GM18499 (cell line): ENCODE data around the gene ZNF319.

Experiments
- ATAC-seq: cut with Tn5 transposase; IDR thresholded peaks from one replicate; pipeline ENCODE4 v1.9.1; 2021; ENCODE audit warnings: moderate number of reproducible peaks; ENCODE audit not compliant: insufficient read depth, unreplicated experiment

ZNF319 gene

DNA sequence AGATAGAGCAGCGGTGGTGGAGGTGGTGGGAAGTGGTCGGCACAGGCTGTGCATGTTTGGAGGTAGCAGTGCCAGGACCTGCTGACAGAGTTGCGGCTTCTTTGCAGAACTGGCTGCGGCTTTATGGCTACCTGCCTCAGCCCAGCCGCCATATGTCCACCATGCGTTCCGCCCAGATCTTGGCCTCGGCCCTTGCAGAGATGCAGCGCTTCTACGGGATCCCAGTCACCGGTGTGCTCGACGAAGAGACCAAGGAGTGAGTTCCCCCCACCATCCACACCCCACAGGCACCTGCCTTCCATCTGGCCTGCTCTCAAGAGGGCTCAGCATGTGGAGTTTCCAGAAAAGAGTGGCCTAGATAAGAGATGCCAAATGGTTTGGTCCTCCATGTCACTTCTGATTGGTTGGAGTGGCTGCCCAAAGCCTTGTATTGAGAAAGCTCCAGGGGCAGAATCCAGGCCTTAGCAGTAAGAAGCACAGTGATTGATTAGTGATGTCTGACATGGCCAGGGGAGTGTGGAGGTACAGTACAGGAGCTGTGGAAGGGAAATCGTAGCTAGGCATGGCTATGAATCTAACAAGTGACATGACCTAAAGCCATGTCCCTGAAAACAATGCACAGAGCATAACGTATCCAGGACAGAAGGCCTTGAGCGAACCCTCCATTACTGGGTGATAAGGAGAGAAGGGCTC is 37.0 kb upstream of the ZNF319 start:
- ATAC-seq = no peak

DNA sequence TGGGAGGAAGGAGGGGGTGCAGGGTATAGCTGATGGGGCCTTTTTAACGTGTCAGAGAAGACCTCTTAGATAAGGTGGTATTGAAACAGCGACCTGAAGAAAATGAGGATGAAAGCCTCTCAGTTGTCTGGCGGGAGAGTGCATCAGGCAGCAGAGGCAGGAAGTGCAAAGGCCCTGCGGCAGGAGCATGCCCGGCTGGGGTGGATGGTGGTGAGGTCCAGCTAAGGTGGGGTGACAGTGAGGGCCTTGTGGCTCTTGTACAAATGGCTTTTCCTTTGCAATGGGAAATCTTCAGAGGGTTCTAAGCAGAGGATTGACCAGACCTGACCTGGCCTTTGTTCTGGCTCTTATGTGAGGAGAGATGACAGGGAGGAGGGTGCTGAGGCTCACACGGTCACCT is 36.5 kb upstream of the ZNF319 start:
- no peak for ATAC-seq

DNA sequence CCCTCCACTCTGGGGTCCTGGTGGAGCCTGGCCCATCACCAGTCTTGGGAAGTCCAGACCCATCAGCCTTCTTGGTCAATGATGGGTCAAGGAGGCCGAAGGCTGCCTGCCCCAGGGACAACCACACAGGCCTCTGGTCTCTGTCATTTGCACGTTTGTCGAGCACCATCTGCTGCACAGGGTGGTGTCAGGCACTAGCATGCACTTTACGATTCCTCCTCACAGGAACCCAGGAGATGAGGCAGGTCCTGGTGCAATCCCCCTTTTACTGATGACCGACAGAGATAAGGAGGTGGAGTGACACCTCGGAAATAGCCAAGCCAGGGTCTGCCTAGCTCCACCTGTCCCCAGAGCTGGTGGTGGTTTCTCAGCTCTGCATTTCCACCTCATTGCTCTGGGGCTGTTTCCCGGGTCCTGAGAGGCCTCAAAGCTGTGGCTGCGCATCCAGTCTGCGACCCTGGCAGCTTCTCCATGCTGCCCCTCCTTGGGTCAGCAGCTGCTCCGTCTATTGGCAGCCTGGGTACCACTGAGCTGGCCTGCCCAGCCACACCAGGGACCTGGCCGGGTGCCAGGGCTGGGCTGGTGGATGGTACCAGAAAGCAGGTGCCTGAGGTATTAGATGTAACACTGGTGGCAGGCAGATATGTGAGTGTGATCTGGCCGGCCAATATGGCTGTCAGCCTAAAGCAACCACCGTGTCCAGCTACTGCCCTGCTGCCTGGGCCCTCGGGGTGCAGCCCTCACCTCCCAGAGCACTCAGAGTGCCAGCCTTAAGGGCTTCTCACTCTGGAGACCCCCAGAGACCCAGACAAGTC is 35.1 kb upstream of the ZNF319 start:
- no peak for ATAC-seq

DNA sequence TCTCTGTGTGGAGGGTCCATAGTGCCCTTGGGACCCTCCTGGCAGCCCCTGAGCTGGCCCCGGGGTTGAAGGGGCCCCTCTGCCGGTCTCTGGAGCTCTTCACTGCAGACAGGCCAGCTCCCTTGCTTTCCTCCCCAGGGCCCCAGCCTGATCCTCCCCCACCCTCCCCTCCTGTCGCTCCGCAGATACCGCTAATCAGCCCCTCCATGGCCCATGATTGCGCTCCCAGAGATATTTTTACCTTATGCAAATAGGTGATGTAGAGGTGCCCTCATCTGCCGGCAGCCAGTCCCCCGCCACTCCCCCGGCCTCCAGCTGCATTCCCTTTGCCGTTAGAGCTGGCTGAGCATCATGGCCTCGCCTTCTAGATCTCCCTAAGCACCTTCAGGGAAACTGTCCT is 34.3 kb upstream of the ZNF319 start:
- no peak for ATAC-seq

DNA sequence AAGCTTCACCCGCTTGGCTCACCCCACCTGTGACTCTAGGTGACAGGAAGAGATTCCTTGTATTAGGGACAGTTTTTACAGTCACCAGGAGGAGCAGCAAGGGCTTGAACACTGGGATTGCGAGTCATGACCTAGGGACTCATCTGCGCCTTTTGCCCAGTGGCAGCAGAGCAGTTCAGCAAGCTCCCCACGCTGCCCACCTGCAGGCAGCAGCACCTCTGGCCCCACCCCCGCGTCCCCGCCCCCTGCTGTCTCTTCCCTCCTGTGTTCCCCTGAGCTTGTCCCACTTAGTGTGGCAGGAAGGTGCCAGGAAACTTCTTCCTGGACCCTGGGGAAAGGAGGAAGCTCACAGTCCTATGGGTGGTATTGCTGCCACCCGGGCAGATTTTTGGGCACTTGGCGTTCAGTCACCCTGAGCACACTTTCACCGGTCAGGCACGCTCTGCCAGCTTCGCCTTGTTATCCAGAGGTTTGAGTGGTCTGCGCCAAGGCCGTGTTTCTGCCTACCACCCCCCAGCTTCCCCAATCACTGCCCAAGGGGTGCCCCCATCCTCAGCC is 33.7 kb upstream of the ZNF319 start:
- ATAC-seq = no peak

DNA sequence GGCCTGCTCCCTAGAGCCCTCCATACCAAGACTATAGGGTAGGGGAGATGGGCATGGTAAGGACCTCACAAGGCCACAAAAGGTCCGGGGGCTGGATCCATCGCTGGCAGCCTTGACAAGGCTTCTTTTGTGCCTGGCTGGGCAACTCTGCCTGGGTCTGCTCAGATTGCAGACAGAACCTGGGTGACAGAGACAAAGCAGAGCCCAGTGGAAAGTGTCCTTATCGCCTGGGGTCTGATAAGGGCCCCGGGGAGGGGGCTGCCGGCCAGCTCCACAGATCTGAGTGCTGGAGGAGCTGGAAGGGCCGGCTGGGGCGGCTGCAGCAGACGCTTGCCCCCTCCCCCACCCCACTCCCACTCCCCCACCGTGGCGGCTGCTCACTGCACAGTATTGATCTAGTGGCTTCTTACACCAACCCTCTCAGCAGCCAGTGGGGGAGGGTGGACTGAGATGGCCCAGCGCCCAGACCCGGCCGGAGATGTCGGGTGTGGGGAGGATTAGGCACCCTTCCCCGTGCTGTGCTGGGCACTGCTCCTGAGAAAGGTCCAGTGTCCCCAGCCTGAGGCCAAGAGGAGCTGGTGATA is 32.3 kb upstream of the ZNF319 start:
- ATAC-seq = no peak

DNA sequence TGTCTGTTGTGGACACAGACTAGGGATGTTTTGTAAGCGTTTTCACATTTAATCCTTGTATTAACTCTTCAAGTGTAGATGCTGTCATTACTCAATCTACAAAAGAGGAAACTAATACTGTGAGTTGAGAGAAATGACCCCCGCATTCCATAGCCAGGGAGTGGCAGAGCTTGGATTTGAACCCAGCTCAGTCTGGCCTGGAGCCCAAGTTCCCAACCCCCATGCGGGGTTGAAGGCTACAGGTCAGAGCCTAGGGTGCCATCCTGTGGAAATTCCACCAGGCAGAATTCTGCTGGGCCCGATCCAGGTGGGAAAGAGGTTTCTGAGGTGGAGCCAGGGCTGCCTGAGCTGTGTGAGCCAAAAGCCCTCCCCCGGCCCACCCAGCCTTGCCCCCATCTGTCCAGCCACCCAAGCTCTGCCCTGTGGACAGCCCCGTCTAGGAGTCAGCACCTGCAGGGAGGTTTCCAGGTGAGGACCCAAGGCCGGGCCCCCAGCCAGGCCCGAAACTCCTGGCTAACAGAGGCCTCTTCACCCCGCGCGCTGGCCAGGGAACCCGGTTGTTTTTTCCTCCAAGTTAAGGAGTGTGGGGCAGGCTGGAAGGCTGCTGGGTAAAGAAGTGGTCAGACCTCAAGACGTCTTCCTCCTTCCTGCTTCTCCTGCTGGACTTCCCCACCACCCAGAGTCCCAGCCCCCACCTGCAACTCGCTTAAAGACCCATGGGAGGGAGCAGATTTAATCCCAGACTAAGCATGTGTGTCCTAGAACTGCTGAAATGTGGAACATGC is 30.7 kb upstream of the ZNF319 start:
- ATAC-seq = no peak

DNA sequence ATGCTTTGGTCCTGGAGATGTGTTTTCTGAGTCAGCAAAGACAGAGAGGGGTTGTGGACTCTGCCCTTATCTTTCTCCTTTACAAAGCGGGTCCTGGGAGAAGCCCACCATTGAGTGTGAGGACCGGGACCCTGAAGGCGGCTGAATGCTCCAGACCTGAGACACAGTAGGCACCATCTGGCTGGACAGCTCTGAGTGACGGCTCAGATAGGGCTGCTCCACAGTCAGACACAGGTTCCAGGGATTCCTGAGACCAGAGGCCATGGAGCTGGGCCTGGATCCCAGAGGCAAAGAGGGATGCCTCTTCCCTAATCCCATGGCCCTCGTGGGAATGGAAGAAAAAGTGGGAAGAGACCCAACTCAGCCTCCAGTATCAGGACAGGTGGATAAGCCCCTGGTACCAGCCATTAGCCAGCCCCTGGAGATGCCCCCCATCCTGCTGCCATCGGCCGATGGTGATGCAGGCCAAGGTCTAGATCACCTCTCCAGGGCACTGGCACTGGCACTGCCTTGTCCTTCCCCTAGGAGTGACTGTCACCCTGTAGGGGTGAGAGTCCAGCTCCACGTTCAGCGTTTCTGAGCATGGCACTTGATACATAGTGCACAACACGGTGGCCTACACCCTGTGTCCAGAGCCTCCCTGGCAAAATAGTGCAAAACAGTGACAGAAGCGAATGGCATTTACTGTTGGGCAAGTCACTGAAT is 29.8 kb upstream of the ZNF319 start:
- no peak for ATAC-seq

DNA sequence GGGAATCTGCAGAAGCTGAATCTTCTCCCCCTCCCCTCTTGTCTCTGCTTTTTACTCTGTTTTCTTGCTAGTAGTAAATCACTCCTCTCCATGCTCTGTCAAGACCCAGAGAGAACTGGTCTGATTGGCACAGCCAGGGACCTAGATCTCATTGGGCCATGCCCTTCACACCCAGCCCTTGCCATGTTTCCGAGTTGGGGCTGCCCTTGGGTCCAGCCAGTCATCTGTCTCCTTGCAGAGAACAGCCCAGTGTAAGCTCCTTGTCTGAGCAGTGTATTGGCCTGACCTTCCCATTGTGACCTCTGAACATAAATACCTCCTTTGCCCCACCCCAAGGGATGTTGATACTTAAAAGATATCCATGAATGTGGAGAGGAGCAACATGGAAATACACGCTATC is 28.9 kb upstream of the ZNF319 start:
- no peak for ATAC-seq

DNA sequence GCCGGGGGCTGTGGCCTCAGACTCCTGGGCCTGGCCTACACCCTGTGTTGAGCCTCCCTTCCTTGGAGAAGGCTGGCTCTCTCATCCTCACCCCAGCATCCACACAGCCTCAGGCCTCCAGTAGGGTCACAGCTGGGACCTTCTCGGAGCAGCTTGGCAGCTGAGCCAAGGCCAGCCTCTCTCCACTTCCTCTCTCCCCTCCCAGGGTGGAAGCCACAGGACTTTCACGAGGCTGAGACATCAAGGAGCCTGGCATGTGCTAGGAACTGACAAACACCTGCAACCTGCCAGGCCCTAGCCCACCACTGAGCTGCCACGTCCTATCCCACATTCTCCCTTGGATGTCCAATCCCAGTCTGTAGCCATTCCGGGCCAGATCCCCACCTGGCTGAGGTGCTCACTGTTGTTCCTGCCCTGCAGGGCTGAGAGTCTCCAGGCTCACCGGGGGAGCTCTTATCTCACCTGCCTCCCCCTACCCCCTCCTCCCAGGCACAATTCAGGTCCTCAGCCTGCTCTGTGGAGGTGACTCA is 28.1 kb upstream of the ZNF319 start:
- no peak for ATAC-seq

DNA sequence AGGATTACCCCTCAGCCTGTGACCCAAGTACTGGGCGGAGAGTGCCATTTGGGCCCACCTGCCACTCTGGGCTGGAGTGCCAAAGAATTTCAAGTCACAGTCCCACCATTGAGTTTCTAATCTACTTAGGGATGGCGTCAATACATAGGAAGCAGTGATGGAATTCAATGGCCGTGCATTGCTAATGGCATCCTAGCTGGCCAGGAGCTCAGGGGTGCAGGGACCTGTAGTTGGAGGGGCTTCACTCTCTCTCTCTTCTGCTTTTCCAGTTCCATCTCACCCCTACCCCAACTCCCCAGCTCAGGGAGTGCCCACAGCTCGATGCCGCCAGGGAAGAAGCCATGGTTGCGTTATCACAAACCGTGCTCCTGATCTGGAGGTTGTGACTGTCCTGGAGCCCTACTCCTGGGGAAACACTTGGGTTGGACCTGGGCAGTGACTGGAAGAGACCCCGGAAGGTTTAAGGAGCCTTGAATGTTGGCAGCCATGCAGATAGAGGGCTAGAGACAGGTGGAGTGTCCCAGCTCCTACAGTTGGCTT is 27.5 kb upstream of the ZNF319 start:
- ATAC-seq = no peak

DNA sequence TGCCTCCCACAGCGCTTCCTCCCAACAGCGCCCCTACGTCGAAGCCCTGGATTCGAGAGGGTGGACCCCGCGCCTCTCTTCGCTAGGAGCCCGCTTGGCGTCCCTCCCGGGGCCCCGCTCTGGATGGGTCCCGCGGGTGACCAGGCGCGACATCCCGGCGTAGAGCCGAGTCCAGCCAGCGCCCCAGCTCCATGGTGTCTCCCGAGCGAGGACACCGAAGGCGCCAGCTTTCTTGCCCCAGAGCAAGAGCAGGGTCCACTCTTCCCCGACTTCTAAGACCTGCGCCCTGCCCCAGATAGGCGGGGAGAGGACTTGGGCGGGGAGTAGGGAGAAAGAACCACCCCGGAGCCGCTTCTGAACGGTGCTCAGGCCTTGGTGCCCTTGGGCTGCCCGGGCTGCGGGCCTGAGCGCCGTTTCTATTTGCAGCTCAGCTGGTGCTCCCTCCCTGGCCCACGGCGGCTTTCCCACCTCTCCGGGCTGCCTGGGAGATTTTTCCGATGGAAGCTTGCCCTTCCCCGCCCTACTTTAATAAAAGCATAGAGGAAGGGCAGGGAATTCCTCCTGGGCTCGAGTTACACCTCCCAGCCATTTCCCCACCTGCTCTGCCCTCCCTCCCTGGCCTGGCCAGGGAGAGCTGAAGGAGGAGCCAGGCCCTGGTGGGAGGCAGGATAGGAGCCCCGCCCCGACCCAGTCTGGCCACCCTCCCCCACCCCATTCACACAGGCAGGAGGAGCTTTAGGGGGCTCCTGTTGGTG is 26.9 kb upstream of the ZNF319 start:
- no peak for ATAC-seq

DNA sequence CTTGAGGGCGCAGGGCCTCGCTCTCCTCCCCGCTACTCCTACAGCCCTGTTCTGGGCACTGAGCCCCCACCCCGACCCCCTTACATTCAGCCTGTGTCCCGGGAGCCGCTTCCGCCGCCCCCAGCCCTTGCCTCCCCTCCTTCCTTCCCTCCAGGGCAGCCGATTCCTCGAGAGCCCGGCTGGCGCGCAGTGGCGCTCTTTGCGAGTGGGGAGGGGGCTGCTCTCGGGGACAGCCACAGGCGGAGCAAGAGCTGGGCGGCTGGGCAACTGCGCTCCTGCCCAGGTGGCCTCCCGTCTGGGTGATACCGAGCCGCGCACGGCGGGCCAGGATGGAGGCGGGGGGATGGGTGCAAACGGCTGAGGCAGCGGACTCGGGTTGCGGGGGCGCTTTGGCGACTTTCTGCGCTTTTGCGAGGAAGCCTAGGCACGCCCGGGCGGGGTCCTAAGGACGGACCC is 26.3 kb upstream of the ZNF319 start:
- no peak for ATAC-seq

DNA sequence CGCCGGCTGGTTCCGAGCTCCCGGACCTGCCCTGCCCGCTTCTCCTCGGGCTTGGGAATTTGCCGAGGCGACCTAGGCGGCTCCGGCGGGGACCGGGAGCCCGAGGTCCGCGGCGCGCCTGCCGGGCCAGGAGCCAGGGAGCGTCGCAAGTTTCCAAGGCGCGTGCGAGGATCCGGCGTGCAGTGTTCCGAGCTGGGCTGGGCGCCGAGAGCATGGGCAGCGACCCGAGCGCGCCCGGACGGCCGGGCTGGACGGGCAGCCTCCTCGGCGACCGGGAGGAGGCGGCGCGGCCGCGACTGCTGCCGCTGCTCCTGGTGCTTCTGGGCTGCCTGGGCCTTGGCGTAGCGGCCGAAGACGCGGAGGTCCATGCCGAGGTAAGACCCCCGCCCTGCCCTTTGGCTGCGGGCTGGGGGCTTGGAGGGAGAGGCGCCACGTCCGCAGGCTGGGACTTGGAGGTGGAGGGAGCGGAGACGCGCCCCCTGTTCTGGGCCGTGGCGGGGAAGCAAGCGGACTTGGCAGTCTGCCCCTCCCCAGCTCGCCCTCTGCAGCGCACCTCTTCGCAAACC is 25.8 kb upstream of the ZNF319 start:
- no peak for ATAC-seq

DNA sequence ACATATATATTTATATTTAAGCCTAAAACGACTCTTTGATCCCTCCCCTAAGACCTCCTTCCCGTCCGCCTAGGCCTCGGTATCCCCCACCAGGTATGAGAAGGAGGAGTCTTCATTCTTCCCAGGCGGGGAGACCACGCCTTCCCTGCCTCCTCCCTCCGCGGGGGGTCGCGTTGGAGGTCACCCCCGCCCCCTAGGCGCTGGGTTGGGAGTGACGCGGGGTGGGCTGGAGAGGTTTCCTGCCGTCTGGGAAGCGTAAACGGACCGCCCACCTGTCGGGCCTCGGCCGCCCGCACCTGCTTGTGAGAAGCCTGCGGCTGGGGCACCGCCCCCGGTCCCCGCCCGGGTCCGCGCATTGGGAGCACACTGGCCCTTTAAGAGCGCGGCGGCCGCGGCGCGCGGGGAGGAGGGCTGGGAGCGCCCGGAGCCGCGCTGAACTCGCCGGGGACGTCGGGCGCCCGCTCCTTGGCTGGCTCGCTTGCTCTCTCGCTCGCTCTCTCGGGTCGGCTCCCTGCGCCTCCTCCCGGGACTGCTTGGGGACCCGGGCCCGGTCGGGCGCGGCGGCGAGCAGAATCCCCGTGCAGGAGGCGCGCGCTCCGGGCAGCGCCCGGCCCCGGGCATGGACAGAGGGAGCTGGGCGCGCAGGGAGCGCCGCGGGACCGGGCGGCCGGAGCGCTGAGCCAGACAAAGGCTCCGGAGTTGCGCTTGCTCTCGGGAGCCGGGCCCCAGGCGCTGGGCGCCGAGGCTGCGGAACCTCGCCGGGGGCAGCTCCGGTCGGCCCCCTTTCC is 25.1 kb upstream of the ZNF319 start, which contains the start of gene MMP15:
TSS of gene MMP15 (plus strand) at position 404 of the 788 bp plus-strand sequence. CDS start 597 bp downstream, outside the sequence.
- ATAC-seq = no peak

DNA sequence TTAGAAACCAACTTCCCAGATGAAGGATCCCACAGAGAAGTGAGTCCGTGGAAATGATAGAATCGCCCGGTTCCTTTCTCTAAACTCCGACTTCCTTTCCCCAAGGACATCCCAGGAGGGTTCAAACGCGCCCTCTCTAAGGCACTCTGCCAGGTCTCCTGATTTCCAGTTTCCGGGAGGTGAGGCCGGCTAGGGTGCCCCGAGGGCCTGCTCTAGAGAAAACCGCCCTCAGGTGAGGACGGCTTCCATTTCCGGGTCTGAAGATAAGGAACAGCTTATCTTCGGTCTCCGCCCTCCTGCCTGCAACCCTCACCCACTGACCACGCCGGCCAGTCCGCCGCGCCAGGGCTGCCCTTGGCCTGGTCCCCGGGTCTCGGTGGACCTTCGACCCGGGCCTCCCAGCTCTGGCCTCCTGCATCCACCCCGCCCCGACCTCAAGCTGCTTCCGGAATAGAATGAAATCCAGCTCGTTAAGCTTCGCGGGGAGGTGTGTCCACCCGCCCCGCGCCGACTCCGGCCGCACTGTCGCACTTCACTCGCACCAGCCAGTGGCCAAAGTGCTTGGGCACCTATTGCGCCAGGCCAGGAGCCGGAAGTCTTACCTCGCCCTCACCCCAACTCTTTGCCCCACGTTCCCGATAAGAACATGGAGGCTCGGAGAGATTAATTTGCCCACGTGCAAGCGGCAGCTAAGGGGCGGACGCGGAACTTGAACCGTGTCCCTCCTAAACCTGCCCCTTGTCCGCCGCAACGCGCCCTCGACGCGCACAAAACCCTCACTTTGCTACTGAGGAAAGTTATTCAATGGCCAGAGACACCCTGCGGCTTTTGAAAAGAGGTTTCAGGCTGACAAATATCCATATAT is 24.2 kb upstream of the ZNF319 start:
- no peak for ATAC-seq
